NCI-H1105 treated with DMSO at 0.1 percent for 48 hours (cell line): ENCODE data around the gene IL1RAPL2.
"Not testable (repeated sequence)": the region's sequence is repeated elsewhere in the genome, so short reads cannot be mapped to it uniquely, and the experiment has no call there.

Experiments used
- DNase-seq: peaks from one replicate; lab custom pipeline; 2025; lab: John Stamatoyannopoulos, UW

IL1RAPL2 gene

DNA sequence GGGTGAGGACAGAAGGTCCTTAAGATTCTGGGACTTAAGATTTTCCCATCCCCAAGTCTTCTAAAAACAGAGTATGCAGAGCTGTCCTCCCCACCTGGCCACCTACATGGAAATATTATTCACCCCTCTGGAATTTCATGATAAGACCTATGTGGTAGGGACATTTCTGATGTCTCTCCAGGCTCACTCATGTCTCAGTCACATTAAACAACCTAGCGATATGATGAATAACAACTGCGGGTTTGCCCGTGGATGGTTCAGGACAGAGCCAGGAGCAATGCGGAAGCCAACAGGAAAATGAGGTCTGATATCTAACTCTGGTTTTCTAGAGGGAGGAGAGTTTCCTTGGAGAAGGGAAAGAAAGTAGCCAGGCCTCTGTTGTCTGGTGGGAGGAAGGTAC is 607.1 kb downstream of the IL1RAPL2 start:
- DNase-seq = no peak

- DNase-seq = no peak
Measured at GRCh38 chrX:105179644-105180043, 613.6 kb downstream of the IL1RAPL2 start.

- no peak for DNase-seq
Measured at GRCh38 chrX:105189093-105189492, 623.1 kb downstream of the IL1RAPL2 start.

DNA sequence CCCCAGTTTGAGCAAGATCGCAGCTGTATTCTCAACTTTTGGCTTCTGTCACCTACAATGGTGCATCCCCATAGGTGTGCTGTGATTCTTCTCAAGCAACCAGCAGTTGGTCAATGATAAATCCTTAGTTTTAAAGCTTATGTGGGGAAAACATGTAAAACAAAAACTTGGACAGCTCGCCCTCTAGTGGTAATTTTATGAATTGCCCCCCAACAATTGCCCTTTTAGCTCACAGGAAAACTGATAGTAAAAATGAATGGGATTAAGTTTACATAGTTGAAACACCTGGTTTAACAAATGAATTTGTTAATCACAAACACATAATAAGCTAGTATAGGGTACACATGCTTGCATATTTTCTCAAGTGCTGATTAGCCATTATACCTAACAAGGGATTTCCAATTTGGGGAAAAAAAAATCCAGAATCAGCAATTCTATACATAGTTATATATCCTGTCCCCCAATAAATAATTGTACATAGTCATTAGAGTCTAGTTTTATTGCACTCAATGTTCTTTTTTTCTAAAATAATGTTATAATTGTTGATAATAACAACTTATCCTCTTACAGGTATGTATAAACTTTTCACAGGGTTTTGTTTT is 624.4 kb downstream of the IL1RAPL2 start:
- peak; percentile 9 for DNase-seq

DNA sequence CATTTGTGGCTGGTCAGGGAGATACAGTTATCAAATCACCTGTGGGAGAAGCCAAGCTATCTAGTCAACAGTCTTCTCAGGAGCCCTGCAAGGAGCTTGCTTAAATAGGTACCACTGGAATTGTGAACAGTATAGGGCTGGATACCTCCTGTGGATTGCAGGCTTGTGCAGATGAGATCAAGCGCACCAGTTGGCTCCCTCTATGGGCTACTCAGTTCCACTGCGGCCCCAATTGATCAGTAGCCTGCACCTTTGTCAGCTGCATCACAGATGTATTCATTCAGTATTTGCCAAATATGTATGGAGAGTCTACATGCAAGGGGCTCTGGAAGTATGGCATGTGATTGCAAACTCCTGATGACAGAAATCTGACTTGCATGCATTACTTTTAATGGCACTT is 625.9 kb downstream of the IL1RAPL2 start:
- DNase-seq = peak; percentile 43

DNA sequence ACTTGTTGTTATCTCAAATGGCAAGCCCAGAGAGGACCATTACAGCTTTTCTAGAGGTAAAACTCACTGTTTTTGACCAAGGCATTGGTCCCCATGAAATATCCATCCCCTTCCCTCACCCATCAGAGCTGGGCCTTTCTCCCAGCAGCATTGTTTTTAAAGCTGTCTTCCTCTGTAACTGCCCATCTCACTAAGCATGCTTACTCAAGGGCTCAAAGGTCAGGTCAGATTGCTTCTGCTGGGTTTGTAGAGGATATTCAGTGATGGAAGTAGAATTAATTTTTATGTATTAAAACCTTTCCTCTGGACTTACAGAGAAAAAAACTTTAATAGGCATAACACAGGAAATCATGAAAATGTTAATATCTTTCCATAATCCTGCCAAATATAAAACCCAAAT is 643.4 kb downstream of the IL1RAPL2 start:
- DNase-seq = no peak

- no peak for DNase-seq
Measured at GRCh38 chrX:105210258-105210657, 644.3 kb downstream of the IL1RAPL2 start.

DNA sequence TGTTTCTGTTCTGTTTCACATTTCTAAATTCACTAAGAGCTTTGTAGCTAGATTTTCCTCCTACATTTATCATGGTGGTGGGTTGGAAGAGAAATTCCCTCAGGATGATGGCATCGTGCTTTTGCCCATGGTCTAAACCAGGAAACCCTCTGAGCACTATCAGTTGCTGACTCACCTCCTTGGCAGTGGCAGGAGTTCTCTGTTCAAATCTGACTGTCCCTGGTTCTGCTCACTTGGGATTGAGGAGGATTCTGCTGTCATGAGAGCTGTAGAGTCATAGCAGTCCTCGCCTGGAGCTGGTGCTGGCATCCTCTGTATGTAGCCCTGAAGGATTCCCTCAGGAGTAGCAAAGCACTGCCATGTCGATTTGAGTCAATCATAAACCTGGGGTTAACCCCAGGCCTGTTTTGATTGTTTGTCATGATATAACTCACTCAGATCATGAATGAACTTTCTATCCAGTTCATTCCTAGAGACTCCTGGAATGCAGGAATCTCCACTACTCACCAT is 645.1 kb downstream of the IL1RAPL2 start:
- no peak for DNase-seq

GRCh38 chrX:105219454-105220401 is 653.7 kb downstream of the IL1RAPL2 start:
- DNase-seq = no peak

DNA sequence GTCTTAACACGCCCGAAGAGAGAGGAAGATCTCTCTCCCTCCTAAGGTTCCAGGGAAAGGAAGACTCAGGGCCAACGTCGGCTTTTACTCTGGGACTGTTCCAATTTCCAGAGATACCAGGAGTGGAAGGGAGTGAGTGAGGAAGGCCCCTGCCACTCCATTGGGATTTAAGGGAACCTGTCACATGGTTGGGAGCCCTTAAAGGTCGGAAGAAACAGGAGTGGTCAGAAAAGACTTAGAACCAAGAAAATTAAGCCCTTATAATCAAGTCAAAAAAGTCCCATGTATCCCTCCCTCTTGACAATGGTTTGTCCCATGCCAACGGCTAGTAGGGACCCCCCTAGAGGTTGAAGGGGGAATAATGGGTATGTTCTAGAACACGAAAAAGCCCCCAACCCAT is 654.6 kb downstream of the IL1RAPL2 start, which contains the start of gene TEX13A:
Gene TEX13A (minus strand): TSS at position 59 of the 400 bp plus-strand sequence. CDS start 297 bp downstream, outside the sequence.
- DNase-seq = no peak

DNA sequence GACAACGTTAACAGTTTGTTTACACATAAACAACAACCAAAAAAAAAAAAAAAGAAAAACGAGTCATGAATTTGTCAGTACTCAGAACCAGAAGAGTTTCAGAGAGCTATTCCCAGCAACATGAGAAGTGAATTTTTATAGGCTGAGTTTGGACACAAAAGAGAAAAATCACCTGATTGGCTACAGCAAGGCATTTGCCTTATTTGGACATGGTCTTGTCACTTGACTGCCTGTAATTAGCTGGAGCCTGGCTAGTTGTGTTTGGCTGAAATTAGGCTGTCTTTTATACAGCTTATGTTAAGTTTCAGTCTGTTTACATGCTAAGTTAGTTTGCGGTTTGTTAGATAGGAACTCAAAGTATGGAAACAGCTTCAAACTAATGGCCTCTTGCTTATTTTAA is 655.4 kb downstream of the IL1RAPL2 start:
- DNase-seq = no peak

DNA sequence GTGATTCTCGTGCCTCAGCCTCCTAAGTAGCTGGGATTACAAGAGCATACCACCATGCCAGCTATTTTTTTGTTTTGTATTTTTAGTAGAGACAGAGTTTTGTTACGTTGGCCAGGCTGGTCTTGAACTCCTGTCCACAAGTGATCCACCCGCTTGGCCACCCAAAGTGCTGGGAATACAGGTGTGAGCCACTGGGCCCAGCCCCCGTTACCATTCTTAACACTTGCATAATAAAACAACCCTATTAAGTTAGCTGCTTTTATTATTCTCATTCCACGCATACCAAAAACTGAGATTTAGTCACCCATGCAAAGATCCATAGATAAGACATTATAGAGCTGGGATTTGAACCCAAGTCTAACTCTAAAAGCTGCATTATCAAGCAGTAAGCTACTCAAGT is 660.5 kb downstream of the IL1RAPL2 start:
- no peak for DNase-seq

GRCh38 chrX:105228602-105229001 is 662.6 kb downstream of the IL1RAPL2 start:
- no peak for DNase-seq

DNA sequence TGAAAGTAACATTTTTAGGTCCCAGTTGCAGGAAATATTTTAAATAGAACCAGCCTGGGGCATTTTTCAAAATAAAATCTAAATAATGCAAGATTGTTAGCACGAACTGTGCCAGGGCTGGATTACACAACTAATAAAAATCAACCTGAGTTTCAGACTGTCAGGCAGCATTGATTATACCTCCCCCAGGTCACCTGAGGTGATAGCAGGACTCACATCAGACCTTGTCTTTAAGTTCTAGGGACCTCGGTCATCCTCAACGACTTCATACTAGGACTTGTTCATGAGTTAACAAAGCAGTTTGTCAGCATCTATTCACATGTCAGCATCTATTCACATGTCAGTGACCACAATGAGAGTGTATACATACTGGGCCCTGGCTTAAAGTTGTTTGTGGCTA is 663.1 kb downstream of the IL1RAPL2 start:
- no peak for DNase-seq

- DNase-seq = not testable (repeated sequence)
Measured at GRCh38 chrX:105237407-105237806, 671.4 kb downstream of the IL1RAPL2 start.

GRCh38 chrX:105241056-105241455 is 675.1 kb downstream of the IL1RAPL2 start:
- DNase-seq = no peak

DNA sequence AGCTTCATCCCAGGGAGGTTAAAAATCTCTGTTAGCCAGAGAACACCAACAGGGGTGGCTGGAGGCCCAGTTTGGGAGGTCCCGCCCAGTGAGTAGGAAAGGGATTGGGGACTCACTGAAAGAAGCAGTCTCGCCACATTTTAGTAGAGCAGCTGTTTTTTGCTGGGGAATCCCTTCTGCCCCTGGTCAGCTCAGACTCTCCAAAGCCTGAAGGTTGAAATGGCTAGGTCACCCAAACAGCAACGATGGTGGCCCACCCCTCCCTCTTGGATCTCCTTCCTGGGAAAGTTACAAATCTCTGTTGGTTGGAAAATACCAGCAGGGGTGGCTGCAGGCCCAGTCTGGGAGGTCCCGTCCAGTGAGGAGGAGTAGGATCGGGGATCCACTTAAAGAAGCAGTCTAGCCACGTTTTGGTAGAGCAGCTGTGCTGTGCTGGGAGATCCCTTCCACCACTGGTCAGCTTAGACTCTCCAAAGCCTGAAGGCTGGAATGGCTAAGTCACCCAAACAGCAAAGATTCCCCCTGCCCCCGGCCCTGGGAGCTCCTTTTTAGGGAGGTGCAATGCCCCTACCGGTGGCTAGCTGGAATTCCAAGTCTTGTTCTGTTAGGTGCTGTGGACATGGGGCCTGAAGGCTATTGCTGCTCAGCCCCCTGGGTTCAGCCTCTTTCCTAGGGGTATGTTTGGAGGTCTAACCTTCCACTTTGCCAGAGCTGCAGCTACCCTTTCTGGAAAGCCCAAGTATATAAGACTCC is 694.5 kb downstream of the IL1RAPL2 start:
- DNase-seq = no peak

DNA sequence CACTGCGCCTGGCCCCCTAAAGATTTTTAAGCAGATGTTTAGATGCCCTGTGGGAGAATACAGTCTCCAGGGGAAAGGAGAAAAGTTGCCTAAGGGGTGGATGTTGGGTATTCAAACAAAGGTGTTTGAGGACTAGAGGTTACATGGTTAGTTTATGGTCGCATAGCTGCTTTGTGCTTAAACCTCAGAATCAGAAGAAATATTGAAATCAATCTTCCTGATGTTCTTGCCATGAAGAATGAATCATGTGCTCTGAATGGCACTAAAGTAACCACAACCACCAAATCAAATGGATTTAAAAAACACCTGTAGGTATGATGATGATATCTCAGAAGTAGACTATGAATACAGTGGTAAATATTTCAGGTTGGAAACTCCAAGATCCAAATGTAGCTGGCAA is 697.2 kb downstream of the IL1RAPL2 start:
- no peak for DNase-seq

DNA sequence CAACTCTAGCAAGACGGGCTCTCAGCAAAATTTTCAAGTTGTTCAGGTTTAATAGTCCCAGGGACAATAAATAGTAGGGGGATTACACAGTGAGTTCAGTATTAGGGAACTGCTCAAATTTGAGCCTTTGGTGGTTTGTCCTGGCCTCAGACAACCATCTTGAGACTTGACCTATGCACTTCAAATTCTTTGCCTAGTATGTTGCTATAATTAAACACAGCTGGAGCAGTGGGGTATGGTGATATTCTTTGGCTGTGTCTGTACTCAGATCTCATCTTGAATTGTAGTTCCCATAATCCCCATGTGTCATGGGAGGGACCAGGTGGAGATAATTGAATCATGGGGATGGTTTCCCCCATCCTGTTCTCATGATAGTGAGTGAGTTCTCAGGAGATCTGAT is 697.8 kb downstream of the IL1RAPL2 start:
- no peak for DNase-seq

GRCh38 chrX:105265093-105265492 is 699.1 kb downstream of the IL1RAPL2 start:
- no peak for DNase-seq

GRCh38 chrX:105266456-105266855 is 700.5 kb downstream of the IL1RAPL2 start:
- no peak for DNase-seq

DNA sequence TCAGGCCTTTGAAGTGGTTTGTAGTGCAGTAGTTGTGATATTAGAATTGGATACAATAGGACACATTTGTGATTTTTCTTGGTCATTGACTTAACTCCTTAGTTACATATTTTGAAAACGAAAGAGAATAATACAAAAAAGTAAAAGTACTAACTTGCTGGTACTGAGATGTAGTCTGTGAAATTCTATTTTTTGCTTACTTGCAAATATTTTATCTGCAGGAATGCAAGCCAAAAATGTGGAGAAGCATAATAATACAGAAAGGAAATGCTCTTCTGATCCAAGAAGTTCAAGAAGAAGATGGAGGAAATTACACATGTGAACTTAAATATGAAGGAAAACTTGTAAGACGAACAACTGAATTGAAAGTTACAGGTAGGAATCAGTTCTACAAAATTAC is 701.2 kb downstream of the IL1RAPL2 start:
- DNase-seq = no peak
